ENCODE data around the gene MICA. TPM values are rescaled to one million over a fixed set of nuclear protein-coding genes. Genes with fewer than 3 reads are reported as not detected.
"Not testable (repeated sequence)": the region's sequence is repeated elsewhere in the genome, so short reads cannot be mapped to it uniquely, and the experiment has no call there.

MICA gene
- total RNA-seq, 2 donors from 2014 or later = 15.0 to 16.4 TPM

- no peaks in the 10 kb centered on the region for H3K27me3 ChIP-seq (replicated peaks; ENCODE audit: insufficient read depth)
- TF ChIP-seq CTCF (IDR thresholded peaks at IDR 0.05) = peak; percentile 90
- ATAC-seq (ENCODE audit: insufficient number of reproducible peaks, low FRiP score, low read depth) = no peak
- no peaks in the 10 kb centered on the region for H3K36me3 ChIP-seq
- H3K4me1 ChIP-seq (ENCODE audit: control insufficient read depth in 1 of 2, low read depth in 2 of 2) = peaks cover 7 to 11% of the 10 kb centered on the region in 2 donors
- no peak for DNase-seq (ENCODE audit: low spot score)
- H3K9me3 ChIP-seq = no peaks in the 10 kb centered on the region
- peak overlapping the region; percentile 39 for H3K4me3 ChIP-seq
- H3K27ac ChIP-seq = no peak overlapping the region
Measured at GRCh38 chr6:31396422-31397152, 6.8 kb upstream of the MICA start.

GRCh38 chr6:31397153-31397499 is 6.3 kb upstream of the MICA start:
- Histone ChIP-seq H3K4me1 (ENCODE audit: control insufficient read depth in 1 of 2, low read depth in 2 of 2) (peaks cover 12 to 16% of the 10 kb centered on the region in 2 donors), H3K4me3 (peak overlapping the region; percentile 39)
- not testable (repeated sequence) for H3K36me3 ChIP-seq; H3K9me3 ChIP-seq; DNase-seq (ENCODE audit: low spot score); ATAC-seq (ENCODE audit: insufficient number of reproducible peaks, low FRiP score, low read depth); H3K27ac ChIP-seq; H3K27me3 ChIP-seq (replicated peaks; ENCODE audit: insufficient read depth)

GRCh38 chr6:31397901-31398525 is 5.4 kb upstream of the MICA start:
- no peak overlapping the region for H3K27ac ChIP-seq
- H3K36me3 ChIP-seq = no peaks in the 10 kb centered on the region
- H3K4me1 ChIP-seq (ENCODE audit: control insufficient read depth in 1 of 2, low read depth in 2 of 2) = peaks cover 15 to 25% of the 10 kb centered on the region in 2 donors
- DNase-seq (ENCODE audit: low spot score) (no peak), ATAC-seq (ENCODE audit: insufficient number of reproducible peaks, low FRiP score, low read depth) (no peak)
- H3K4me3 ChIP-seq = no peak overlapping the region
- no peaks in the 10 kb centered on the region for H3K9me3 ChIP-seq
- no peaks in the 10 kb centered on the region for H3K27me3 ChIP-seq (replicated peaks; ENCODE audit: insufficient read depth)
- TF ChIP-seq CTCF (IDR thresholded peaks at IDR 0.05) = no peak

GRCh38 chr6:31399589-31400466 is 3.6 kb upstream of the MICA start:
- Histone ChIP-seq H3K4me3 (peak overlapping the region; percentile 95), H3K27ac (peak overlapping the region; percentile 95 to 99), H3K36me3 (no peaks in the 10 kb centered on the region), H3K9me3 (no peaks in the 10 kb centered on the region), H3K4me1 (ENCODE audit: control insufficient read depth in 1 of 2, low read depth in 2 of 2) (peaks cover 23 to 34% of the 10 kb centered on the region in 2 donors), H3K27me3 (replicated peaks; ENCODE audit: insufficient read depth) (no peaks in the 10 kb centered on the region)
- peak; percentile 82 for TF ChIP-seq CTCF (IDR thresholded peaks at IDR 0.05)
- DNase-seq (ENCODE audit: low spot score) (peak; percentile 80), ATAC-seq (ENCODE audit: insufficient number of reproducible peaks, low FRiP score, low read depth) (peak; percentile 70)

- no peak for TF ChIP-seq CTCF (IDR thresholded peaks at IDR 0.05)
- Histone ChIP-seq H3K4me1 (ENCODE audit: control insufficient read depth in 1 of 2, low read depth in 2 of 2) (peaks cover 26 to 36% of the 10 kb centered on the region in 2 donors), H3K27ac (peak overlapping the region; percentile 95 to 99), H3K4me3 (peak overlapping the region; percentile 95), H3K27me3 (replicated peaks; ENCODE audit: insufficient read depth) (no peaks in the 10 kb centered on the region), H3K9me3 (no peaks in the 10 kb centered on the region), H3K36me3 (no peaks in the 10 kb centered on the region)
- ATAC-seq (ENCODE audit: insufficient number of reproducible peaks, low FRiP score, low read depth) (peak; percentile 26), DNase-seq (ENCODE audit: low spot score) (no peak)
Measured at GRCh38 chr6:31400467-31401289, 2.7 kb upstream of the MICA start.

Measured in thoracic aorta (tissue), 2 donors.